Measurements from ENCODE around the gene CYB5R3.

- TF ChIP-seq CTCF (IDR thresholded peaks at IDR 0.05) (no peak), POLR2A (IDR thresholded peaks at IDR 0.05) (no peak)
These were observed 3.1 kb downstream of the CYB5R3 start for GRCh38 chr22:42645938-42646568.

Measured in thyroid gland (tissue), 4 donors.